DND-41 (cell line): ENCODE results near the gene SIT1.

Experiments used
- EZH2 ChIP-seq: IDR thresholded peaks from 3 replicates; pipeline ENCODE4 v1.6.1; 2012; ENCODE audit warnings: borderline replicate concordance, low read depth, mild to moderate bottlenecking, moderate library complexity, low read length, inconsistent platforms; ENCODE audit not compliant: severe bottlenecking
- TF ChIP-seq, protein P1 (sequence below): IDR thresholded peaks from 2 replicates; pipeline ENCODE4 v1.5.1; 2012; ENCODE audit warnings: borderline replicate concordance, low read length, moderate library complexity, mild to moderate bottlenecking; ENCODE audit not compliant: poor library complexity, severe bottlenecking; ENCODE audit errors: extremely low read depth

DNA sequence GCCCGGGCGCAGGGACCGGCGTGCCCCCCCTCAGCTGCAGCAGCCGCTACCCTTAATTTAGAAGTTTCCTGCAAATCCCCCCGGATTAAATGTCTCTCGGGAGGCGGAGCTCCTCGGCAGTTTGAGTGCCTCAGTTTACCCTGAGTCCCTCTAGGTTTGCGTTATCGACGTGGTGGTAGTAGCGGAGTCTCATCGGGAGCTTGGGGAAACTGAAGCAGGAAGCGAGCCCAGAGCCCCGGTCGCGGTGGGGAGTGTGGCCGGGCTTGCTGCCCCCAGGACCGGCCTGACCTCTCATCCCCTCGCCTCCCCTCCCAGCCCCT is 39.5 kb upstream of the SIT1 start:
- TF ChIP-seq, protein P1, sequence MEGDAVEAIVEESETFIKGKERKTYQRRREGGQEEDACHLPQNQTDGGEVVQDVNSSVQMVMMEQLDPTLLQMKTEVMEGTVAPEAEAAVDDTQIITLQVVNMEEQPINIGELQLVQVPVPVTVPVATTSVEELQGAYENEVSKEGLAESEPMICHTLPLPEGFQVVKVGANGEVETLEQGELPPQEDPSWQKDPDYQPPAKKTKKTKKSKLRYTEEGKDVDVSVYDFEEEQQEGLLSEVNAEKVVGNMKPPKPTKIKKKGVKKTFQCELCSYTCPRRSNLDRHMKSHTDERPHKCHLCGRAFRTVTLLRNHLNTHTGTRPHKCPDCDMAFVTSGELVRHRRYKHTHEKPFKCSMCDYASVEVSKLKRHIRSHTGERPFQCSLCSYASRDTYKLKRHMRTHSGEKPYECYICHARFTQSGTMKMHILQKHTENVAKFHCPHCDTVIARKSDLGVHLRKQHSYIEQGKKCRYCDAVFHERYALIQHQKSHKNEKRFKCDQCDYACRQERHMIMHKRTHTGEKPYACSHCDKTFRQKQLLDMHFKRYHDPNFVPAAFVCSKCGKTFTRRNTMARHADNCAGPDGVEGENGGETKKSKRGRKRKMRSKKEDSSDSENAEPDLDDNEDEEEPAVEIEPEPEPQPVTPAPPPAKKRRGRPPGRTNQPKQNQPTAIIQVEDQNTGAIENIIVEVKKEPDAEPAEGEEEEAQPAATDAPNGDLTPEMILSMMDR: no peak
- TF ChIP-seq EZH2: no peak
